Panc1 (cell line): ENCODE measurements around the gene CFAP20DC. TPM values are rescaled to one million over a fixed set of nuclear protein-coding genes. Genes with fewer than 3 reads are reported as not detected.

Experiments used
- ATAC-seq: fragments of 200-7000 bp; cut with Tn5 transposase; 2 replicates; pipeline ENCODE4 v1.9.1; 2020; ENCODE audit warnings: mild to moderate bottlenecking, moderate library complexity
- BruUV-seq: library from RNA; stranded (reverse); fragments of 400-500 nt; replicated peaks from 2 replicates; lab custom pipeline; 2021; lab: Mats Ljungman, UMichigan
- CTCF ChIA-PET: fragments of 300-600 bp; sonication (Branson Sonifier 250); formaldehyde crosslinking; loops from one replicate; lab custom pipeline; 2022; ENCODE audit warnings: antibody characterized with exemption; lab: Charles Lee
- POLR2A ChIA-PET: fragments of 300-600 bp; sonication (Branson Sonifier 250); formaldehyde crosslinking; loops from one replicate; lab custom pipeline; 2022; ENCODE audit warnings: antibody characterized with exemption; lab: Charles Lee
- DNase-seq: peaks from one replicate; pipeline ENCODE4 v3.0.0-alpha.2; 2010; ENCODE audit warnings: low read depth, low spot score
- H3K27ac ChIP-seq: 2 replicates; pipeline ENCODE4 v1.5.1; 2011; ENCODE audit warnings: mild to moderate bottlenecking, low read length, inconsistent platforms
- H3K27me3 ChIP-seq: fragments of 200-500 bp; sonication (Bioruptor generic); 2 replicates; pipeline ENCODE4 v1.6.0; 2014; ENCODE audit warnings: low read length, inconsistent platforms; ENCODE audit not compliant: control insufficient read depth, insufficient read depth
- H3K36me3 ChIP-seq: fragments of 200-500 bp; sonication (Bioruptor generic); 2 replicates; pipeline ENCODE4 v1.5.1; 2014; ENCODE audit warnings: inconsistent platforms, mild to moderate bottlenecking, low read length, moderate library complexity; ENCODE audit not compliant: control insufficient read depth, insufficient read depth
- H3K4me1 ChIP-seq: 2 replicates; pipeline ENCODE4 v1.5.1; 2011; ENCODE audit warnings: inconsistent platforms, mild to moderate bottlenecking, low read length, moderate library complexity; ENCODE audit not compliant: control insufficient read depth, insufficient read depth
- H3K4me3 ChIP-seq, 2 experiments: 2 replicates each; pipeline ENCODE4 v1.5.1; 2011 to 2012; ENCODE audit warnings: low read depth in 2 of 2, low read length in 2 of 2, mild to moderate bottlenecking in 2 of 2, inconsistent platforms in 1 of 2, moderate library complexity in 1 of 2
- H3K9me3 ChIP-seq: fragments of 200-500 bp; sonication (Bioruptor generic); 2 replicates; pipeline ENCODE4 v1.5.1; 2014; ENCODE audit warnings: low read depth, mild to moderate bottlenecking, inconsistent platforms, low read length, moderate library complexity; ENCODE audit not compliant: control insufficient read depth, insufficient read depth
- POLR2AphosphoS5 ChIP-seq: IDR thresholded peaks from 2 replicates; pipeline ENCODE4 v1.6.1; 2012; ENCODE audit warnings: mild to moderate bottlenecking, low read depth, low read length, moderate library complexity
- SIN3A ChIP-seq: IDR thresholded peaks from 2 replicates; pipeline ENCODE4 v1.6.1; 2012; ENCODE audit warnings: low read depth, mild to moderate bottlenecking, low read length, moderate library complexity, borderline replicate concordance; ENCODE audit not compliant: insufficient read depth
- TCF7L2 ChIP-seq: IDR thresholded peaks from 2 replicates; pipeline ENCODE4 v1.6.1; 2011; ENCODE audit warnings: mild to moderate bottlenecking, low read depth, low read length, inconsistent platforms
- in situ Hi-C: cut with HindIII; loops from 2 replicates; pipeline ENCODE4 v1.10.0; 2016; ENCODE audit warnings: low sequenced_read_pairs, low pct_unique_long_range_greater_than_20kb
- intact Hi-C: fragments of 100-400 bp; cut with micrococcal nuclease; formaldehyde crosslinking; loops from one replicate; pipeline ENCODE4 v1.10.0; 2022; ENCODE audit not compliant: unreplicated experiment
- total RNA-seq: library from RNA; stranded (reverse); gene quantifications from one replicate; pipeline ENCODE4 v1.2.1, GENCODE V29; 2021; ENCODE audit not compliant: unreplicated experiment
- TF ChIP-seq, protein P1 (sequence below): fragments of 450-650 bp; IDR thresholded peaks from 2 replicates; pipeline ENCODE4 v1.5.1; 2017; ENCODE audit warnings: mild to moderate bottlenecking
- TF ChIP-seq, protein P2 (sequence below), 2 experiments: IDR thresholded peaks; 2 replicates each; pipeline ENCODE4 v1.6.1; 2011 to 2012; ENCODE audit warnings: low read depth in 2 of 2, control low read depth in 1 of 2, low read length in 1 of 2, mild to moderate bottlenecking in 1 of 2, moderate library complexity in 1 of 2; ENCODE audit not compliant: insufficient read depth in 1 of 2

CFAP20DC gene
- total RNA-seq, 1 experiment from 2014 or later = 4.0 TPM

DNA sequence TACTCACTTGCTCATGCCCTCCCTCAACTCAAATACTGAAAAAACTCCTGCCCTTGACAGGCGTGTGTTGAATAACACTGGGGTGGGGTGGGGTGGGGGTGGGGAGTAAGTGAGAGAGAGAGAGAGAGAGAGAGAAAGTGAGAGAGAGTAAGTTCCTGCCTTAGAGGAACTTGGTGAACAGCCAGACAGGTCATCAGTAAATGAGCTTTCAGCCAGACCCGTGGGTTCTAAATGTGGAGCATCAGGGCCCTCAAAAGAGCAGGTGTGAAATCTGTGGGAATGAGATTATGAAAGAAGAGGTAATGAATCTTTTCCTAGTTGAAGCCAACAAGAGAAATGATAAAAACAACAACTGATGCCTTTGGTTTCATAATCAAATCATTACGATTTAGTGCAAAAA, 248.9 kb downstream of the CFAP20DC start:
- Histone ChIP-seq H3K27me3 (no peaks in the 10 kb centered on the region), H3K27ac (no peak overlapping the region), H3K36me3 (no peaks in the 10 kb centered on the region), H3K4me3 (no peak overlapping the region), H3K9me3 (no peaks in the 10 kb centered on the region), H3K4me1 (no peaks in the 10 kb centered on the region)
- intact Hi-C loops = no loop called here
- in situ Hi-C loops = no loop called here
- ChIA-PET CTCF (no interaction called here), POLR2A (no interaction called here)
- BruUV-seq = no TSS peak
- DNase-seq = no peak
- ATAC-seq = no peak
- TF ChIP-seq TCF7L2 = no peak
- TF ChIP-seq, protein P1, sequence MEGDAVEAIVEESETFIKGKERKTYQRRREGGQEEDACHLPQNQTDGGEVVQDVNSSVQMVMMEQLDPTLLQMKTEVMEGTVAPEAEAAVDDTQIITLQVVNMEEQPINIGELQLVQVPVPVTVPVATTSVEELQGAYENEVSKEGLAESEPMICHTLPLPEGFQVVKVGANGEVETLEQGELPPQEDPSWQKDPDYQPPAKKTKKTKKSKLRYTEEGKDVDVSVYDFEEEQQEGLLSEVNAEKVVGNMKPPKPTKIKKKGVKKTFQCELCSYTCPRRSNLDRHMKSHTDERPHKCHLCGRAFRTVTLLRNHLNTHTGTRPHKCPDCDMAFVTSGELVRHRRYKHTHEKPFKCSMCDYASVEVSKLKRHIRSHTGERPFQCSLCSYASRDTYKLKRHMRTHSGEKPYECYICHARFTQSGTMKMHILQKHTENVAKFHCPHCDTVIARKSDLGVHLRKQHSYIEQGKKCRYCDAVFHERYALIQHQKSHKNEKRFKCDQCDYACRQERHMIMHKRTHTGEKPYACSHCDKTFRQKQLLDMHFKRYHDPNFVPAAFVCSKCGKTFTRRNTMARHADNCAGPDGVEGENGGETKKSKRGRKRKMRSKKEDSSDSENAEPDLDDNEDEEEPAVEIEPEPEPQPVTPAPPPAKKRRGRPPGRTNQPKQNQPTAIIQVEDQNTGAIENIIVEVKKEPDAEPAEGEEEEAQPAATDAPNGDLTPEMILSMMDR = no peak
- TF ChIP-seq SIN3A = no peak
- TF ChIP-seq, protein P2, sequence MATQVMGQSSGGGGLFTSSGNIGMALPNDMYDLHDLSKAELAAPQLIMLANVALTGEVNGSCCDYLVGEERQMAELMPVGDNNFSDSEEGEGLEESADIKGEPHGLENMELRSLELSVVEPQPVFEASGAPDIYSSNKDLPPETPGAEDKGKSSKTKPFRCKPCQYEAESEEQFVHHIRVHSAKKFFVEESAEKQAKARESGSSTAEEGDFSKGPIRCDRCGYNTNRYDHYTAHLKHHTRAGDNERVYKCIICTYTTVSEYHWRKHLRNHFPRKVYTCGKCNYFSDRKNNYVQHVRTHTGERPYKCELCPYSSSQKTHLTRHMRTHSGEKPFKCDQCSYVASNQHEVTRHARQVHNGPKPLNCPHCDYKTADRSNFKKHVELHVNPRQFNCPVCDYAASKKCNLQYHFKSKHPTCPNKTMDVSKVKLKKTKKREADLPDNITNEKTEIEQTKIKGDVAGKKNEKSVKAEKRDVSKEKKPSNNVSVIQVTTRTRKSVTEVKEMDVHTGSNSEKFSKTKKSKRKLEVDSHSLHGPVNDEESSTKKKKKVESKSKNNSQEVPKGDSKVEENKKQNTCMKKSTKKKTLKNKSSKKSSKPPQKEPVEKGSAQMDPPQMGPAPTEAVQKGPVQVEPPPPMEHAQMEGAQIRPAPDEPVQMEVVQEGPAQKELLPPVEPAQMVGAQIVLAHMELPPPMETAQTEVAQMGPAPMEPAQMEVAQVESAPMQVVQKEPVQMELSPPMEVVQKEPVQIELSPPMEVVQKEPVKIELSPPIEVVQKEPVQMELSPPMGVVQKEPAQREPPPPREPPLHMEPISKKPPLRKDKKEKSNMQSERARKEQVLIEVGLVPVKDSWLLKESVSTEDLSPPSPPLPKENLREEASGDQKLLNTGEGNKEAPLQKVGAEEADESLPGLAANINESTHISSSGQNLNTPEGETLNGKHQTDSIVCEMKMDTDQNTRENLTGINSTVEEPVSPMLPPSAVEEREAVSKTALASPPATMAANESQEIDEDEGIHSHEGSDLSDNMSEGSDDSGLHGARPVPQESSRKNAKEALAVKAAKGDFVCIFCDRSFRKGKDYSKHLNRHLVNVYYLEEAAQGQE (IDR thresholded peaks at IDR 0.05; ENCODE audit: insufficient read depth in 1 of 2, low read depth in 2 of 2, low read length in 1 of 2) = no peak
- no peak for TF ChIP-seq POLR2AphosphoS5

DNA sequence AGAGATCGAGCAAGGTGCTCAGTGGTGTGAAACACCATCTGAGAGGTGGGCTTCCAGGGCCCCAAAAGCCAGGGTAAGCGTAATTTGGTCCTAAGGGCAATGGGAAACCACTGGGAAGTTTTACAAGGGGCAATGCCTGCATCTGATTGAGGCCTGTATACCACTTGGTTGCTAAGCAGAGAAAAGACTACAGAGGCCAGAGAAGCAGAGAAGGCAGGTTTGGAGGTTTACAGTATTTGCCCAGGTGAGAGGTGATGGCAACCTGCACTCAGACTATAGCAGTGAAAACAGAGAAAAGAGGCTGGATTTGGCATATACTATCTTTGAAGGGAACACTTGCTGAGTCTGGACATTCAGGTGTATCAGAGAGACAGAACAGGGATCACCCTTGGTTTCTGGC, 249.8 kb downstream of the CFAP20DC start:
- CTCF ChIA-PET = no interaction called here
- in situ Hi-C loops (no loop called here), intact Hi-C loops (no loop called here)
- no peak for TF ChIP-seq TCF7L2
- BruUV-seq = no TSS peak
- DNase-seq = no peak
- Histone ChIP-seq H3K9me3 (no peaks in the 10 kb centered on the region), H3K36me3 (no peaks in the 10 kb centered on the region), H3K4me1 (no peaks in the 10 kb centered on the region), H3K27ac (no peak overlapping the region), H3K4me3 (no peak overlapping the region), H3K27me3 (no peaks in the 10 kb centered on the region)
- POLR2A ChIA-PET = no interaction called here
- no peak for ATAC-seq

DNA sequence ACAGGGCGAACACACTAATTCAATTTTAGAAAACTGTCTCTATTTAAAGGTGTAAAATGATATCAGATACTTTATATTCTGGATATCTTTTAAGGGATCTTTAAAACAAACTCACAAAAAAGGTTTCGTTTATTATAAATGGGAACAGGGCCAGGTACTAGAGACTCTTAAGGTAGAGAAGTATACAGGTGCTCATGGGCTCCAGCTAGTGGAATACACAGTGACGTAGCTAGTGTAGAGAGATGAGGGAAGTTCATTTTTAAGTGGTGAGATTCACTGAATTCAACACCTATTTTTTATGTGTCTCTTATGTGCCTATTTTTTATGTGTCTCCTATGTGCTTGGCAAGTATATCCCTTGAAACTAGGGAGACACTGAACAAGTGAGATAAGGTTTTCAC, 250.6 kb downstream of the CFAP20DC start:
- CTCF ChIA-PET = no interaction called here
- no TSS peak for BruUV-seq
- Histone ChIP-seq H3K36me3 (no peaks in the 10 kb centered on the region), H3K9me3 (no peaks in the 10 kb centered on the region), H3K27ac (no peak overlapping the region), H3K4me1 (no peaks in the 10 kb centered on the region), H3K27me3 (no peaks in the 10 kb centered on the region), H3K4me3 (no peak overlapping the region)
- TF ChIP-seq SIN3A (no peak), POLR2AphosphoS5 (no peak), TCF7L2 (no peak)
- TF ChIP-seq, protein P1 = no peak
- TF ChIP-seq, protein P2 (IDR thresholded peaks at IDR 0.05; ENCODE audit: insufficient read depth in 1 of 2, low read depth in 2 of 2, low read length in 1 of 2) = no peak
- intact Hi-C loops = no loop called here
- POLR2A ChIA-PET = no interaction called here
- ATAC-seq (no peak), DNase-seq (no peak)
- in situ Hi-C loops = no loop called here
